ENCODE results near the gene KLHDC1.
"Not testable (repeated sequence)": the region's sequence is repeated elsewhere in the genome, so short reads cannot be mapped to it uniquely, and the experiment has no call there.

- TF ChIP-seq CTCF (IDR thresholded peaks at IDR 0.05; ENCODE audit: low read length); EZH2 (IDR thresholded peaks at IDR 0.05; ENCODE audit: borderline replicate concordance, low read length): not testable (repeated sequence)
These were observed 810 bp downstream of the KLHDC1 start for GRCh38 chr14:49693735-49694124.
